GM19238 (cell line): ENCODE data around the gene NUFIP2.
A peak's percentile ranks its signal among the peaks of the same experiment; 100 is the strongest.
"Not testable (repeated sequence)": the region's sequence is repeated elsewhere in the genome, so short reads cannot be mapped to it uniquely, and the experiment has no call there.

Experiments used
- DNase-seq: peaks from one replicate; pipeline ENCODE4 v3.0.0; 2011; ENCODE audit warnings: low spot score; ENCODE audit not compliant: insufficient read length

Gene NUFIP2

GRCh38 chr17:29240477-29240876, 53.5 kb downstream of the NUFIP2 start:
- no peak for DNase-seq

- no peak for DNase-seq
Measured at GRCh38 chr17:29238133-29238850, 55.7 kb downstream of the NUFIP2 start.

GRCh38 chr17:29237476-29238132, 56.3 kb downstream of the NUFIP2 start:
- no peak for DNase-seq

GRCh38 chr17:29235904-29236303, 58.0 kb downstream of the NUFIP2 start:
- no peak for DNase-seq

GRCh38 chr17:29234972-29235371, 59.0 kb downstream of the NUFIP2 start:
- not testable (repeated sequence) for DNase-seq

GRCh38 chr17:29233301-29233700, 60.6 kb downstream of the NUFIP2 start:
- no peak for DNase-seq

GRCh38 chr17:29225396-29225795, 68.6 kb downstream of the NUFIP2 start:
- DNase-seq, result no peak

GRCh38 chr17:29221338-29221737, 72.6 kb downstream of the NUFIP2 start:
- DNase-seq, result not testable (repeated sequence)

GRCh38 chr17:29219378-29220047, 74.4 kb downstream of the NUFIP2 start:
- DNase-seq, result peak; percentile 68

- DNase-seq, result no peak
Measured at GRCh38 chr17:29216856-29217255, 77.1 kb downstream of the NUFIP2 start.

GRCh38 chr17:29216181-29216580, 77.8 kb downstream of the NUFIP2 start:
- no peak for DNase-seq

GRCh38 chr17:29215717-29216116, 78.2 kb downstream of the NUFIP2 start:
- no peak for DNase-seq

GRCh38 chr17:29215174-29215573, 78.8 kb downstream of the NUFIP2 start:
- DNase-seq, result no peak

GRCh38 chr17:29214215-29215146, 79.5 kb downstream of the NUFIP2 start:
- DNase-seq, result no peak

- DNase-seq, result no peak
Measured at GRCh38 chr17:29212681-29213121, 81.2 kb downstream of the NUFIP2 start.

GRCh38 chr17:29212094-29212631, 81.8 kb downstream of the NUFIP2 start:
- DNase-seq, result no peak

- DNase-seq, result no peak
Measured at GRCh38 chr17:29210879-29211278, 83.1 kb downstream of the NUFIP2 start.

GRCh38 chr17:29209073-29209472, 84.9 kb downstream of the NUFIP2 start:
- DNase-seq, result no peak

GRCh38 chr17:29207975-29208374, 86.0 kb downstream of the NUFIP2 start:
- DNase-seq, result no peak
